ENCODE measurements around the gene MAFB. TPM values are rescaled to one million over a fixed set of nuclear protein-coding genes. Genes with fewer than 3 reads are reported as not detected.

Gene MAFB
- total RNA-seq, 1 experiment from 2014 or later: 0.88 TPM

DNA sequence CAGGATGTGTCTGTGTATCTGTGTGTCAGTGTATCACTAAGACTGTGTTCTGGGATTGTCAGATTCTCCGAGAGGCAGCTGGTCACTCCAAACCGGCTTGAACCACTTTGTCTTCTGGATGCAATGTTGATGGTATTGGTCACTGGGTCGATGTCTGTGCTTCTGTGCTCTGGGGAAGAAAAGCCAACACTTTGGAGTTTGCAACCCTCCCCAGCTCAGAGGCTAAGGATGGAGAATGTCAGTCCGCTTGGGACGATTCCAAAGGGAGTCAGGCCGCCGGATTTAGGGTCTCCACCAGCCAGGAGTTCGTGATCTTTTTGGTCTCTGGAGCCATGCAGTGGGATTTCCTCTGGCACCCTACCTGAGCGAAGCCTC is 5.2 kb downstream of the MAFB start:
- Histone ChIP-seq H3K4me1 (peaks cover 21% of the 10 kb centered on the region), H3K36me3 (ENCODE audit: control insufficient read depth, insufficient read depth, low read length) (no peaks in the 10 kb centered on the region), H3K4me3 (ENCODE audit: low read depth, low read length) (no peak overlapping the region), H3K9me3 (no peaks in the 10 kb centered on the region), H3K27me3 (replicated peaks; ENCODE audit: control insufficient read depth, insufficient read depth, low read length) (peaks cover 10% of the 10 kb centered on the region)
- intact Hi-C loops (cut with micrococcal nuclease; ENCODE audit: unreplicated experiment): loop anchor here (10.0 kb wide), 1 partner anchor 239 kb away; no protein-coding TSS in a partner anchor
- TF ChIP-seq, protein P1, sequence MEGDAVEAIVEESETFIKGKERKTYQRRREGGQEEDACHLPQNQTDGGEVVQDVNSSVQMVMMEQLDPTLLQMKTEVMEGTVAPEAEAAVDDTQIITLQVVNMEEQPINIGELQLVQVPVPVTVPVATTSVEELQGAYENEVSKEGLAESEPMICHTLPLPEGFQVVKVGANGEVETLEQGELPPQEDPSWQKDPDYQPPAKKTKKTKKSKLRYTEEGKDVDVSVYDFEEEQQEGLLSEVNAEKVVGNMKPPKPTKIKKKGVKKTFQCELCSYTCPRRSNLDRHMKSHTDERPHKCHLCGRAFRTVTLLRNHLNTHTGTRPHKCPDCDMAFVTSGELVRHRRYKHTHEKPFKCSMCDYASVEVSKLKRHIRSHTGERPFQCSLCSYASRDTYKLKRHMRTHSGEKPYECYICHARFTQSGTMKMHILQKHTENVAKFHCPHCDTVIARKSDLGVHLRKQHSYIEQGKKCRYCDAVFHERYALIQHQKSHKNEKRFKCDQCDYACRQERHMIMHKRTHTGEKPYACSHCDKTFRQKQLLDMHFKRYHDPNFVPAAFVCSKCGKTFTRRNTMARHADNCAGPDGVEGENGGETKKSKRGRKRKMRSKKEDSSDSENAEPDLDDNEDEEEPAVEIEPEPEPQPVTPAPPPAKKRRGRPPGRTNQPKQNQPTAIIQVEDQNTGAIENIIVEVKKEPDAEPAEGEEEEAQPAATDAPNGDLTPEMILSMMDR (IDR thresholded peaks at IDR 0.05; ENCODE audit: insufficient read depth in 1 of 2, low read depth in 1 of 2, low read length in 1 of 2, severe bottlenecking in 1 of 2, unreplicated experiment in 1 of 2): no peak
- Mint-ChIP-seq H3K36me3 (ENCODE audit: insufficient read depth, unreplicated experiment) (peaks cover 6% of the 10 kb centered on the region), H3K27ac (ENCODE audit: unreplicated experiment) (no peak overlapping the region), H3K4me3 (ENCODE audit: unreplicated experiment) (no peak overlapping the region), H3K9me3 (ENCODE audit: unreplicated experiment) (no peaks in the 10 kb centered on the region), H3K27me3 (ENCODE audit: insufficient read depth, unreplicated experiment) (peaks cover 35% of the 10 kb centered on the region), H3K4me1 (ENCODE audit: low read depth, unreplicated experiment) (peaks cover 6% of the 10 kb centered on the region)
- ChIA-PET POLR2A (no interaction called here), CTCF (no interaction called here)
- no peak for DNase-seq
- BruUV-seq (replicated peaks): no TSS peak

DNA sequence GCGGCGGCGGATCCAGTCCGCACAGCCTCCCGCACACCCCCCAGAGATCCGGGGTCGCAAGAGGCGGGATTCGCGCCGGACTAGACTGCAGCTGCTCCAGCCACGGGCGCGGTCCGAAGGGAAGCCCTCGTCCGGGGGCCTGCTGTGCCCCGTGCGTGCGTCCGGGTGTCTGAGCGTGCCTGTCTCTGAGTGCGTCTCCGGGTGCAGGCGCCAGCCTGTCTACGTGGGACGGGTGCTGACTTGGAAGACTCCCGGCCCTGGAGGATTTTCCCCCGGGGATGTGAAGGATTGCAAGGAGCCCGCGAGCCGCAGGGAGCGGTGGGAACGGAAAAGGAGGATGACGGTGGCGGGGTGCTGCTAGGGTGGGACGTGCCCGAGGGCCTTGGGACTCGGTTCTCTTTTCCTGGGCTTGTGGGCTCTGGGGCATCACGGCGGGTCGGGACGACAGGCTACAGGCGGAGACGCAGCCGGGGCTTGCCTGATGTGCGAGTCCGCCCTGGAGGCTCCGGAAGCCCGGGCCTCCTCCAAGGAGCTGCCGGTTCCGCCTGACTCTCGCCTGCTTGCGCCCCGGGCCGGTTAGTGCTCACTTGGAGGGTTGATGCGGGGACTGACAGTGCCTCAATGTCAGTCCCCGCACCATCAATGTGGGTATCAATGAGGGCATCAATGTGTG is 5.7 kb downstream of the MAFB start:
- peaks cover 1% of the 10 kb centered on the region for H3K36me3 Mint-ChIP-seq (ENCODE audit: insufficient read depth, unreplicated experiment)
- Histone ChIP-seq H3K4me3 (ENCODE audit: low read depth, low read length) (no peak overlapping the region), H3K9me3 (no peaks in the 10 kb centered on the region), H3K36me3 (ENCODE audit: control insufficient read depth, insufficient read depth, low read length) (no peaks in the 10 kb centered on the region), H3K27me3 (replicated peaks; ENCODE audit: control insufficient read depth, insufficient read depth, low read length) (peaks cover 9% of the 10 kb centered on the region), H3K4me1 (peaks cover 17% of the 10 kb centered on the region)
- peaks cover 33% of the 10 kb centered on the region for H3K27me3 Mint-ChIP-seq (ENCODE audit: insufficient read depth, unreplicated experiment)
- H3K27ac Mint-ChIP-seq (ENCODE audit: unreplicated experiment): no peak overlapping the region
- CTCF ChIA-PET: no interaction called here
- intact Hi-C loops (cut with micrococcal nuclease; ENCODE audit: unreplicated experiment): loop anchor here (10.0 kb wide), 1 partner anchor 239 kb away; no protein-coding TSS in a partner anchor
- no peak for DNase-seq
- TF ChIP-seq, protein P1 (IDR thresholded peaks at IDR 0.05; ENCODE audit: insufficient read depth in 1 of 2, low read depth in 1 of 2, low read length in 1 of 2, severe bottlenecking in 1 of 2, unreplicated experiment in 1 of 2): no peak
- no peaks in the 10 kb centered on the region for H3K9me3 Mint-ChIP-seq (ENCODE audit: unreplicated experiment)
- peaks cover 6% of the 10 kb centered on the region for H3K4me1 Mint-ChIP-seq (ENCODE audit: low read depth, unreplicated experiment)
- H3K4me3 Mint-ChIP-seq (ENCODE audit: unreplicated experiment): no peak overlapping the region
- BruUV-seq (replicated peaks): no TSS peak
- POLR2A ChIA-PET: no interaction called here

DNA sequence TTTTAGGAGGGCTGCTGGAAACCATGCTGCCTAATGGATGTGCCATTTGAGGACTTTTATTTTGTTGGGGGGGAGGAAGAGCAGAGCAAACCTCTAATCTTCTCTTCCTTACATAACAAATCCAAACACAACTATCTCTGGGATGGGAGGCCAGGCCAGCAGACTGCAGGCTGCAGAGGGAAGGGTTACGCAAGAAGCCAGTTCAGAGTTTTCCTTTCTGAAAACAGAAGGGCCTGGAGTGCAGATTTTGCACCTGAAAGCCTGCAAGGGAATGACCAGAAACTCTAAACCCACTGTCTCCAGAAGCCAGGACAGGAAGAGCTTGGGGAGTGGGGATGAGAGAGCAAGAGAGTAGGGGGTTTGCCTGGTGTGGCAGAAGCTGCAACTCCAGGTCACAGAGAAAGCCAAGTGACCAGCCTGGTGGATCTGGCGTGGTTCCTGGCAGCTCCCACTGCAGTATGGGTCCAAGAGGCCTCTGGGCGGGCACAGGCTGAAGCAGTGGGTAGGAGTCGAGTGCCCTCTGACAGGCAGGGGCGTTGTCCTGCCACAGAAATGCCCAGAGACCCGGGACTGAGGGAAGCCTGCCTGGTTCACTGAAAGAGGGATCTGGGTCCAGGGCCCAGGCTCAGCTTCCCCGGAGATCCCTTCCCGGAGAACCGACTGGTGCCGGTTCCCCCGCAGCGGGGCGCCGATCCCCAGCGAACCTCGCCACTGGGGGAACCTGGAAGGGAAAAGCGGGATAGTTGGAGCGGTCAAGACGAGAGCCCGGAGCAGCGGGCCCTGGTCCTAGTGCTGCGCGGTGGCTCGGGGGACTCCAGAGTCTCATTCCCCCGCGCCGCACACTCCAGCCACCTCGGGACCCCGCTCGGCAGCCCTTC is 6.7 kb downstream of the MAFB start:
- H3K27ac Mint-ChIP-seq (ENCODE audit: unreplicated experiment): no peak overlapping the region
- H3K27me3 ChIP-seq (replicated peaks; ENCODE audit: control insufficient read depth, insufficient read depth, low read length): peaks cover 5% of the 10 kb centered on the region
- POLR2A ChIA-PET: interaction anchor here (0.6 kb wide), 1 partner anchor 67 kb away, joined by 3 read pairs; no protein-coding TSS in a partner anchor

More for the DNA sequence above, 6.7 kb downstream of the MAFB start:
- no peaks in the 10 kb centered on the region for H3K36me3 Mint-ChIP-seq (ENCODE audit: insufficient read depth, unreplicated experiment)
- peaks cover 8% of the 10 kb centered on the region; the same call in 1 of the 2 replicates for H3K4me1 ChIP-seq
- H3K9me3 Mint-ChIP-seq (ENCODE audit: unreplicated experiment): no peaks in the 10 kb centered on the region
- no TSS peak for BruUV-seq (replicated peaks)
- H3K4me1 Mint-ChIP-seq (ENCODE audit: low read depth, unreplicated experiment): peaks cover 6% of the 10 kb centered on the region
- CTCF ChIA-PET: no interaction called here
- intact Hi-C loops (cut with micrococcal nuclease; ENCODE audit: unreplicated experiment): loop anchor here (10.0 kb wide), 1 partner anchor 238 kb away; no protein-coding TSS in a partner anchor
- no peaks in the 10 kb centered on the region for H3K36me3 ChIP-seq (ENCODE audit: control insufficient read depth, insufficient read depth, low read length)
- H3K9me3 ChIP-seq: no peaks in the 10 kb centered on the region
- TF ChIP-seq, protein P1 (IDR thresholded peaks at IDR 0.05; ENCODE audit: insufficient read depth in 1 of 2, low read depth in 1 of 2, low read length in 1 of 2, severe bottlenecking in 1 of 2, unreplicated experiment in 1 of 2): no peak
- no peak overlapping the region for H3K4me3 ChIP-seq (ENCODE audit: low read depth, low read length)
- peaks cover 33% of the 10 kb centered on the region for H3K27me3 Mint-ChIP-seq (ENCODE audit: insufficient read depth, unreplicated experiment)
- peak in 1 of 2 experiments; percentile 50 for DNase-seq
- no peak overlapping the region for H3K4me3 Mint-ChIP-seq (ENCODE audit: unreplicated experiment)

Data from Caco-2 (cell line).